ENCODE measurements around the gene ZNF10.

ZNF10 gene

GRCh38 chr12:133202493-133203343 is 72.3 kb downstream of the ZNF10 start:
- no peak for DNase-seq

- DNase-seq, result no peak
Observed at GRCh38 chr12:133203344-133204263, 73.2 kb downstream of the ZNF10 start.

GRCh38 chr12:133204264-133204603 is 73.8 kb downstream of the ZNF10 start:
- DNase-seq, result no peak

- no peak for DNase-seq
Observed at GRCh38 chr12:133206390-133206789, 76.0 kb downstream of the ZNF10 start.

Data from SW 1271 (cell line).